Neural cell (in vitro differentiated cells): ENCODE results near the gene CREB3L2.

Source experiments
- CTCF ChIP-seq: fragments of 450-650 bp; IDR thresholded peaks from 2 replicates; pipeline ENCODE4 v1.5.1; 2014; ENCODE audit warnings: antibody characterized with exemption, mild to moderate bottlenecking, moderate library complexity; ENCODE audit not compliant: poor library complexity, severe bottlenecking
- EP300 ChIP-seq: fragments of 450-650 bp; conservative IDR thresholded peaks from 2 replicates; pipeline ENCODE4 v1.6.1; 2014; ENCODE audit warnings: antibody characterized with exemption, mild to moderate bottlenecking, moderate library complexity; ENCODE audit not compliant: poor library complexity, severe bottlenecking
- EZH2 ChIP-seq: fragments of 200-600, 300-800 bp; shearing (Covaris generic), sonication (generic); IDR thresholded peaks from 2 replicates; pipeline ENCODE4 v1.6.1; 2014; ENCODE audit warnings: antibody characterized with exemption, low read length, borderline replicate concordance, mild to moderate bottlenecking; ENCODE audit not compliant: insufficient read depth, poor library complexity, severe bottlenecking
- RAD21 ChIP-seq: fragments of 450-650 bp; conservative IDR thresholded peaks from 2 replicates; pipeline ENCODE4 v1.6.1; 2014; ENCODE audit warnings: antibody characterized with exemption, mild to moderate bottlenecking, moderate library complexity

- TF ChIP-seq CTCF (no peak), RAD21 (no peak), EZH2 (no peak), EP300 (no peak)
Observed at GRCh38 chr7:137860542-137860941, 141.3 kb downstream of the CREB3L2 start.
